Activated T-helper 1 cell treated with anti-CD3 and anti-CD28 coated beads, Interleukin-12 subunit alpha, Interleukin-12 subunit beta, Interleukin-2, Interleukin-4 antibody, amounts not matched to agents 30 ng/mL and 10 ng/mL and 1 ng/mL, durations not matched to agents 14 hours and 24 hours and 36 hours (primary cell): ENCODE data around the gene KRT7. TPM values are rescaled to one million over a fixed set of nuclear protein-coding genes. Genes with fewer than 3 reads are reported as not detected.

ENCODE experiments used
- DNase-seq: peaks from one replicate; pipeline ENCODE4 v3.0.0; 2021; ENCODE audit warnings: low spot score
- H3K27ac Mint-ChIP-seq: one replicate; pipeline ENCODE4 v1.8.0; 2021; ENCODE audit warnings: mild to moderate bottlenecking, mixed read lengths
- H3K27me3 Mint-ChIP-seq: one replicate; pipeline ENCODE4 v1.8.0; 2022; ENCODE audit warnings: mild to moderate bottlenecking, moderate library complexity, mixed read lengths; ENCODE audit not compliant: insufficient read depth
- H3K36me3 Mint-ChIP-seq: one replicate; pipeline ENCODE4 v1.8.0; 2021; ENCODE audit warnings: low read depth, mixed read lengths
- H3K4me1 Mint-ChIP-seq: one replicate; pipeline ENCODE4 v1.8.0; 2021; ENCODE audit warnings: low read depth, mixed read lengths
- H3K4me3 Mint-ChIP-seq: one replicate; pipeline ENCODE4 v1.8.0; 2021; ENCODE audit warnings: mild to moderate bottlenecking, moderate library complexity, mixed read lengths
- H3K9me3 Mint-ChIP-seq: one replicate; pipeline ENCODE4 v1.8.0; 2021; ENCODE audit warnings: mixed read lengths
- intact Hi-C: fragments of 100-400 bp; cut with micrococcal nuclease; formaldehyde crosslinking; loops from one replicate; pipeline ENCODE4 v1.15.1; 2024
- total RNA-seq: library from RNA; stranded (reverse); gene quantifications from 2 replicates; pipeline ENCODE4 v1.2.3, GENCODE V29; 2022

KRT7 gene
- total RNA-seq, 1 donor from 2014 or later: 21.2 TPM

GRCh38 chr12:52271158-52271557 lies 38.1 kb downstream of the KRT7 start:
- Mint-ChIP-seq H3K36me3 (peaks cover 12% of the 10 kb centered on the region), H3K27ac (no peak overlapping the region), H3K4me3 (no peak overlapping the region), H3K9me3 (no peaks in the 10 kb centered on the region), H3K4me1 (peaks cover 10% of the 10 kb centered on the region), H3K27me3 (peaks cover 27% of the 10 kb centered on the region)
- intact Hi-C loops: no loop called here
- DNase-seq: no peak

- H3K27me3 Mint-ChIP-seq: peaks cover 37% of the 10 kb centered on the region
- no peak within 1 kb of the TSS for H3K4me3 Mint-ChIP-seq
Measured at GRCh38 chr12:52274521-52275120, 41.6 kb downstream of the KRT7 start, which contains the start of gene KRT86. KRT86 (plus strand) TSS chr12:52274645; CDS start chr12:52301917, 27,272 bp downstream.

GRCh38 chr12:52275686-52276085 lies 42.6 kb downstream of the KRT7 start:
- no peak for DNase-seq
- Mint-ChIP-seq H3K27ac (no peak overlapping the region), H3K4me1 (peaks cover 23% of the 10 kb centered on the region), H3K4me3 (no peak overlapping the region), H3K9me3 (no peaks in the 10 kb centered on the region), H3K27me3 (peaks cover 38% of the 10 kb centered on the region), H3K36me3 (peaks cover 6% of the 10 kb centered on the region)
- intact Hi-C loops: loop anchor here (5.0 kb wide), 1 partner anchor 52 kb away; no protein-coding TSS in a partner anchor

More at GRCh38 chr12:52274521-52275120, 41.6 kb downstream of the KRT7 start, which contains the start of gene KRT86:
- intact Hi-C loops: loop anchor here (5.0 kb wide), 1 partner anchor 53 kb away; no protein-coding TSS in a partner anchor
- Mint-ChIP-seq H3K27ac (no peak within 1 kb of the TSS), H3K9me3 (no peaks in the 10 kb centered on the region), H3K36me3 (peaks cover 8% of the 10 kb centered on the region), H3K4me1 (peaks cover 23% of the 10 kb centered on the region)
- no peak for DNase-seq

GRCh38 chr12:52277486-52278245 lies 44.6 kb downstream of the KRT7 start:
- Mint-ChIP-seq H3K4me1 (peaks cover 23% of the 10 kb centered on the region), H3K27me3 (peaks cover 30% of the 10 kb centered on the region), H3K27ac (no peak overlapping the region), H3K4me3 (no peak overlapping the region), H3K9me3 (no peaks in the 10 kb centered on the region), H3K36me3 (peaks cover 2% of the 10 kb centered on the region)
- intact Hi-C loops: loop anchor here (5.0 kb wide), 1 partner anchor 50 kb away; no protein-coding TSS in a partner anchor
- DNase-seq: no peak

GRCh38 chr12:52278575-52279421 lies 45.8 kb downstream of the KRT7 start:
- H3K9me3 Mint-ChIP-seq: no peaks in the 10 kb centered on the region
- peak overlapping the region; percentile 49 for H3K4me3 Mint-ChIP-seq
- peaks cover 25% of the 10 kb centered on the region for H3K27me3 Mint-ChIP-seq
- intact Hi-C loops: loop anchor here (1.0 to 5.0 kb wide), 2 partner anchors 49 to 56 kb away; no protein-coding TSS in a partner anchor
- H3K36me3 Mint-ChIP-seq: peaks cover 2% of the 10 kb centered on the region
- peak; percentile 68 for DNase-seq
- peaks cover 23% of the 10 kb centered on the region for H3K4me1 Mint-ChIP-seq
- no peak overlapping the region for H3K27ac Mint-ChIP-seq

- Mint-ChIP-seq H3K4me3 (no peak overlapping the region), H3K27ac (no peak overlapping the region), H3K4me1 (peaks cover 23% of the 10 kb centered on the region), H3K9me3 (no peaks in the 10 kb centered on the region), H3K27me3 (peaks cover 25% of the 10 kb centered on the region), H3K36me3 (peaks cover 2% of the 10 kb centered on the region)
- DNase-seq: no peak
- intact Hi-C loops: loop anchor here (1.0 to 5.0 kb wide), 2 partner anchors 48 to 57 kb away; no protein-coding TSS in a partner anchor
Measured at GRCh38 chr12:52279422-52280318, 46.6 kb downstream of the KRT7 start.

GRCh38 chr12:52280319-52280795 lies 47.3 kb downstream of the KRT7 start:
- Mint-ChIP-seq H3K4me1 (peaks cover 19% of the 10 kb centered on the region), H3K9me3 (no peaks in the 10 kb centered on the region), H3K36me3 (peaks cover 2% of the 10 kb centered on the region), H3K27ac (no peak overlapping the region), H3K4me3 (no peak overlapping the region), H3K27me3 (peaks cover 20% of the 10 kb centered on the region)
- intact Hi-C loops: no loop called here
- DNase-seq: no peak

- Mint-ChIP-seq H3K4me3 (no peak overlapping the region), H3K4me1 (peaks cover 19% of the 10 kb centered on the region), H3K9me3 (no peaks in the 10 kb centered on the region), H3K27me3 (peaks cover 20% of the 10 kb centered on the region), H3K36me3 (peaks cover 2% of the 10 kb centered on the region), H3K27ac (no peak overlapping the region)
- intact Hi-C loops: no loop called here
- DNase-seq: no peak
Measured at GRCh38 chr12:52280796-52281560, 47.9 kb downstream of the KRT7 start.

- H3K27me3 Mint-ChIP-seq: peaks cover 9% of the 10 kb centered on the region
- DNase-seq: no peak
- H3K4me3 Mint-ChIP-seq: no peak overlapping the region
- no peaks in the 10 kb centered on the region for H3K9me3 Mint-ChIP-seq
- H3K36me3 Mint-ChIP-seq: peaks cover 2% of the 10 kb centered on the region
- peaks cover 9% of the 10 kb centered on the region for H3K4me1 Mint-ChIP-seq
- intact Hi-C loops: no loop called here
- H3K27ac Mint-ChIP-seq: no peak overlapping the region
Measured at GRCh38 chr12:52284562-52285171, 51.6 kb downstream of the KRT7 start.

- H3K4me3 Mint-ChIP-seq: no peak overlapping the region
- no peaks in the 10 kb centered on the region for H3K9me3 Mint-ChIP-seq
- H3K4me1 Mint-ChIP-seq: peaks cover 9% of the 10 kb centered on the region
- no peak overlapping the region for H3K27ac Mint-ChIP-seq
- intact Hi-C loops: no loop called here
- no peaks in the 10 kb centered on the region for H3K36me3 Mint-ChIP-seq
- DNase-seq: no peak
- peaks cover 6% of the 10 kb centered on the region for H3K27me3 Mint-ChIP-seq
Measured at GRCh38 chr12:52285172-52285745, 52.2 kb downstream of the KRT7 start.
